HG03354 (cell line): ENCODE data around the gene ITFG1.
"Not testable (repeated sequence)": the region's sequence is repeated elsewhere in the genome, so short reads cannot be mapped to it uniquely, and the experiment has no call there.

Experiments
- ATAC-seq: cut with Tn5 transposase; IDR thresholded peaks from one replicate; pipeline ENCODE4 v1.9.1; 2021; ENCODE audit warnings: mild to moderate bottlenecking; ENCODE audit not compliant: unreplicated experiment, poor library complexity, severe bottlenecking

ITFG1 gene

DNA sequence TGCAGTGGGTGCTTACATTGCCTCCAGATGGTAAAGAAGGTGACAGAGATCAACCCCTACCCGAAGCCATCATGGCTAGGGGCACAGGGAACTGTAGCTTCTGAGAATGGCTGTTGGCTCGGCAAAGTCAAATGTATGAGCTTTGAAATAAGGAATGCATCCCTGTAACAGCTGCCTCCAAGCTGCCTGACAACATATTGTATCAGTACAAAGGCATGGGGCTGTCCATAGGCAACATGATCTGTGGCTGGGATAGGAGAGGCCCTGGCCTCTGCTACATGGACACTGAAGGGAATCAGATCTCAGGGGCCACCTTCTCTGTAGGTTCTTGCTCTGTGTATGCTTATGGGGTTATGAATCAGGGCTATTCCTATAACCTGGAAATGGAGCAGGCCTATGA lies 197.9 kb downstream of the ITFG1 start:
- ATAC-seq, result no peak

DNA sequence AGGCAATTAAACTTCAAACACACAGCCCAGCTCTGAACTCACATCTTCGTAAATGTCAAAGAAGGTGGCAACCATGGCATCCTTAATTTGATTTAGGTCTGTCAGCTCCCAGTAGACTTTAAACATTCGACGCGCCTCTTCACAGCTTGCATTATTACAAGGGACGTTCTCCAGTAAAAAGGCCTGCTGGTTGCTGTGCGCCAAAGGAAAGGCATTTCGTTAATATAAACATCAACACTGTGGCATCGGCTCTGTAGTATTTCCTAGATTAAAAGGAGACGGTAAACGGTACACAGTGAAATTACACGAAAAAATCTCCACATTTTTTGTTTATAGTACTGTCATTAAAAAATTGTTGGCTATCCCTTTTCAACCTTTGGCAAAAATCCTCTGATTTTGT lies 200.4 kb downstream of the ITFG1 start:
- no peak for ATAC-seq

DNA sequence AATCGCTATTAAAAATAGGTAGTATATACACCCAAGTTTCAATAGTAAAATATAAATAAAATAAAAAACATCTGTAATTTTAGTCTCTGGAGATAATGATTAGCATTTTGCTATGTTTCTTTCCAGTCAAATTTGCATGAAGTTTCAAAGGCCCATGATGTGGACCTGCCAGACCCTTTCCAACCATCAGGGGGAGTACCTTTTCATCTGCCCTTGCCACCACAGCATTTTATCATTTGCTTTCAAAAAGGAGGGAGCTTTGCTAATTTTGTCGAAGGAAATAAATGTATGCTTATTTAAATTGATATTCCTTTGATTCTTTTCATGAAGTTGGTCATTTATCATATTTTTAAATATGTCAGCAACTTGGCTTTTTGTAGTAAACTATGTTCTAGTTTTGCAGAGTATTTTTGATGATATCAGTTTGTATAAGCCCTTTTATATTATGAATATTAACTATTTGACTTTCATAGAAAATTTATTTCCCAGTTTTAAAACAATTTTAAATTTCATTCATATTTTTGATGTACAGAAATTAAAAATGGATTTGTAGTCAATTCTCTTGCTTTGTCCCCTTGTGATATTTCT lies 201.9 kb downstream of the ITFG1 start:
- no peak for ATAC-seq

DNA sequence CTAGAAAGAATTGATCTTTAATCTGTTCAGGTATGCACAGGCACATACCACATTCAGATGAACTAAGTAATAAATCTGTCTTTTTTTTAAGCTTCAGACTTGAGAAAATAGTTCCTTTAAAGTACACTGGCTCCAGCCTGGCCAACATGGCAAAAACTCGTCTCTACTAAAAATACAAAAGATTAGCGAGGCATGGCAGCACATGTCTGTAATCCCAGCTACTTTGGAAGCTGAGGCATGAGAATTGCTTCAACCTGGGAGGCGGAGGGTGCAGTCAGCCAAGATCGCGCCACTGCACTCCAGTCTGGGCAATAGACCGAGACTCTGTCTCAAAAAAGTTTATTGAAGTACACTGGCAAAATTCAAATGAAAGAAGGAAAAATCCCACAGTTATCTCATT lies 206.1 kb downstream of the ITFG1 start:
- no peak for ATAC-seq

DNA sequence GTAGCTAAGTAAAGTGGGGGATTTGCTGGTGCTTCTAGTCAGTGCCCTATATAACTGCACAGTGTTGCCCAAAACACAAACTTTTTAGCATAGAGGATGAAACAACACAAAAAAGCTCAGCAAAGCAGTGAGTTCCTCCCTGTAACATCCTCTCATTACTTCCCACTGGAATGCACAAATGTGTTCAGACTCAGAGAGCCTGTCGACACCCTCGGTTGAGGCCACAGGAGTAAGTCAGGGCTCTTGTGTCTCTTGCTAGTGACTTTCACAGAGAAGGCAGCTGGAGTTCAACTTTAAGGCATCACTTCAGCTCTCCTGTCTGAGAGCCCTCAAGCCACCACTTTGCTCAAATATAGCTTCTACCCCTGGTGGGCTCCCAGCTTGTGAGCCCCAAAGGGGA lies 209.9 kb downstream of the ITFG1 start:
- ATAC-seq, result no peak

DNA sequence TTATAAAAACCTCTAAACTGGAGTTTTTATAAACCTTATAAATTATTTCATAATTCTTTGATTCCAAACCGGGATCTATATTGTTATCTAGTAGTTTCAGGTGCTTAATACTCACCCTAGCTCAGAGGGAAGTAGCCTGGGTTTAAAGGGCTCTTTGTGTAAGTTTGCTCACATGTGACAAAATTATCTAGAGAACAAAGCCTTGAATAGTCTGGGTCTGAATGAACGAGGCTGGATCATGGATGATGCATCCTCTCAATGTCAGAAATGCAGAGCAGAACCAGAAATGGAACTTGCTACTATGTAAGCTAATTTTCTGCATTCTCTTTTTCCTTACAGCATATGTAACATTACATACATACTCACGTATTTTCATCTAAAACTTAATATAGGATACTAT lies 213.2 kb downstream of the ITFG1 start:
- no peak for ATAC-seq

DNA sequence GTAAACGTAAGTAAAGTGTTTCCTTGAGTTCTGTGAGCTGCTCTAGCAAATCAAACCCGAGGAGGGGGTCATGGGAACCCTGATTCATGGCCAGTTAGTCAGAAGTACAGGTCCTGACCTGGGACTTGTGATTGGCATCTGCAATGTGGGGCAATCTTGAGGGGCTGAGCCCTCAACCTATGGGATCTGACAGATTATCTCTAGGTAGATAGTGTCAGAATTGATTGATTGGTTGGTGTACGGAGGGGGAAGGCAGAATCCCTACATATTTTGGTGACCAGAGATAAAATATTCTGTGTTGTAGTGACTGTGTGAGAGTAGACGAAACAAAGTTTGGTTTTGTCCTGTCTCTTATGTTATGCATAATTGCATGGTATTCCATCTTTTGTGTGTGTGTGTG lies 216.7 kb downstream of the ITFG1 start:
- ATAC-seq, result no peak

DNA sequence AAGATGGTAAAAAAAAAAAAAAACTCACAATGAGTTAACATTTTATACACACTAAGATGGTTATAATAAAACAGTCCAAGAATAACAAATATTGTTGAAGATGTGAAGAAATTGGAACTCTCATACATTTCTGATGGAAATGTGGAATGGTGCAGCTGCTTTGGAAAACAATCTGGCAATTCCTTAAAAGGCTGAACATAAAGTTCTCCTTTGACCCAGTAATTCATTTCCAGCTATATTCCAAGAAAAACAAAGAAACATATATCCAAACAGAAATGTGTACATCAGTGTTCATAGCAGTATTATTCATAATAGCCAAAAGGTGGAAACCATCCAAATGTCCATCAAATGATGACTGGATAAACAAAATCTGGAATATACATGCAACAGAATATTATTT lies 219.8 kb downstream of the ITFG1 start:
- no peak for ATAC-seq

DNA sequence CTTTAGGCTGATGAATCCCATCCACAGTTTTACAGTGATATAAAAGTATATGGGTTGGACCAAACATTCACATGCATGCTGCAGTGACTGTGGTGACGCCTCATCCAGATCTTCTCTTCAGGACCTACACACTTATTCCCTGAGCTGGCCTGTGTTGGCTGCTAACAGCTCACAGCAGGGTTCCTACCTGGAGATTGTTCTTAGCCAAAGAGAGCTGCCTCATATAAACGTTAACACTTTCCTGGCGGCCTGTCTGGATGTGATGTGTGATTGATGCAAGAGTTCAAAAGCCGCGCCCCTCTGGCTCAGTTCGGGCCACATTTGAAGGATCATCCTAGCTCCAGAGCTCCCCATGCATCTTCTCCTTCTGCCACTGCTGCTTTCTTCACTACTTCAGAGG lies 224.1 kb downstream of the ITFG1 start:
- no peak for ATAC-seq

DNA sequence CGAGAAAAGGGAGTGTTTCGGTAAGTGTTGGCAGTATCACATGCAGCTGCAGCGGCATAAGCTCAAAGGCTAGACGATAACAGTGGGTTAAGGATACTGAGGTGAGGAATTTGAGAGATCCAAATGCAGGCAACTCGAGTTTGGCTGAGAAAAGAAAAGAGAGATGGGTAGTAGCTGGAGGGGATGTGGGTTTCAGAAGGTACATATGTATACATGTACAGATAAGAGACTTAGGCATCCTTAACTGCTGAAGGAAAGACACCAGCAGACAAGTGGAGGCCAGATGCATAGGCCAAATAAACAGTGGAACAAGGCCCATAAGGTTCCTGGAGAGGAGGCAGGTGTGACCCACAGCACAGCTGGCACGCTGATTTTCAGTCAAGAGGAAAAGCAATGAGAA lies 230.6 kb downstream of the ITFG1 start:
- ATAC-seq, result no peak

DNA sequence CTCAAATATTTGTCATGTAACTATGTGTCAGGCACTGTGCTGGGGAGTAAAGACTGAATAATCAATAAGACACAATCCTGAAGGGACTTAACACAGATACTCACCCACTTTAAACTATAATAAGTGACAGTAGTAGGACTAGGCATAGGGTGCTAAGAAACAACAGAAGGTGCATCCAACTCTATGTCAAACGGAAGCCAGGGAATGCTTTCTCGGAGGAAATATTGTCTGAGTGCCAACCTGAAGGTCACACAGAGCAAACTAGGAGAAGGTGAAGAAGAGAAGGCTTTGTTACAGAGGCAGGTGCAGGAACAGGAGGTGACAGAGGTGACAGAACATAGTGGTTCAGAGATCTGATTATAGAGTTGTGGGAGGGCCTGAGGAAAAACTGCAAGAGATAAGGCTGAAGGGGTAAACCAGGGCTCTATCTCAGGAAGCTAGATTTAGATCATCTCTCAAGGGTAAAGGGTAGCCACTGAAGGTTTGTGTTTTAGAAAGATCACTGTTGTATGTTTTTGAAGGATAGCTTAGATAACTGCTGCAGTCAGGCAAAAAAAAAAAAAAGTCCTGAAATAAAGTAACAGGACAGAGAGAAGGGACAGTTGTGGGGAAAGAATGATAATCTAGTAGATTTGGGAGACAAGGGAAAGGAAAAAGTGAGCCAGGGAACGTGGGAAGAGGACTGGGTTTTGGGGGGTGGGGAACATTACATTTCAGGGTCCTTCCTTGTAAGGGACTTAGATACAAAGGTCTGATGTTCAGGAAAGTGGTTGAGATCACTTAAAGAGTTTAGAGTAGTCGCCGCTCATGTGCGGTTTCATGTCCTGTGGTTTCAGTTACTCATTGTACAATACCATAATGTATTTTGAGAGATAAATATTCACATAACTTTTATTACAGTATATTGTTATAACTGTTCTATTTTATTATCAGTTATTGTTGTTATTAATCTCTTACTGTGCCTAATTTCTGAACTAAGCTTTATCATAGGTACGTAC lies 231.5 kb downstream of the ITFG1 start:
- ATAC-seq, result no peak

DNA sequence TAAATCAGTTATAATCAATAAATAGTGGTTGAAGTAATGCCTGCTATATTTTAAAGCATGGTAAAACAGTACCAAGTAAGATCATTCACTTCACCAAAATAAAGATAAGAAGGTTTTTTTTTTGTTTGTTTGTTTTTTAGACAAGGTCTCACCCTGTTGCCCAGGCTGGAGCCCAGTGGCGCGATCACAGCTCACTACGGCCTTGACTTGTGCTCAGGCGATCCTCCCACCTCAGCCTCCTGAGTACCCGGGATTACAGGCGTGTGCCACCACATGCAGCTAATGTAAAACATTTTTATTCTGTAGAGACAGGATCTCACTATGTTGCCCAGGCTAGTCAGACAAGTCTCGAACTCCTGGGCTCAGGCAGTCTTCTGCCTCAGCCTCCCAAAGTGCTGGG lies 232.6 kb downstream of the ITFG1 start:
- no peak for ATAC-seq

DNA sequence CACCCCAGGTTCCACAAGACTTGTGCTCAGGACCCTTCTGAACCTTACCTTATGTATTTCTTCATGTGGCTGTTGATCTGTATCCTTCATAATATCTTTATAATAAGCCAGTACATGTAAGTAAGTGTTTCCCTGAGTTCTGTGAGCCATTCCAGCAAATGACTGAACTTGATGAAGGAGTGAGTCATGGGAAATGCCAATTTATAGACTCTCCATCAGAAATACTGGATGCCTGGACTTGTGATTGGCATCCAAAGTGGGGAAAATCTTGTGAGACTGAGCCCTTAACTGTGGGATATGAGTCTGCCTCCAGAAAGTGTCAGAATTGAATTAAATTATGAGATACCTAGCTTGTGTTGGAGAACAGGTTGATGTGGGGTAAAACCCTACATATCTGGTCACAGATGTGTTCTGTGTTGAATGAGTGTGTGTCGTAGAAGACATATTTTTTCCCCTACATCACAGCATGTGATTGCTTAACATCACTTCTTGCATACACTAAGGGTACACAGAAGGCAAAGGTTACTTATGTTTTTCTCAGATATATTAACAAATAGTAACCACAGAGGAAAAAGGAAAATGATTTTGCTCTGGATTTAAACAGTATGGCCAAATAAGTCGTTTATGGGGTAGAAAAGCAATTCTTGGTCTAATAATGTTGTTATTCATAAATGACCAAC lies 247.0 kb downstream of the ITFG1 start:
- ATAC-seq, result no peak

DNA sequence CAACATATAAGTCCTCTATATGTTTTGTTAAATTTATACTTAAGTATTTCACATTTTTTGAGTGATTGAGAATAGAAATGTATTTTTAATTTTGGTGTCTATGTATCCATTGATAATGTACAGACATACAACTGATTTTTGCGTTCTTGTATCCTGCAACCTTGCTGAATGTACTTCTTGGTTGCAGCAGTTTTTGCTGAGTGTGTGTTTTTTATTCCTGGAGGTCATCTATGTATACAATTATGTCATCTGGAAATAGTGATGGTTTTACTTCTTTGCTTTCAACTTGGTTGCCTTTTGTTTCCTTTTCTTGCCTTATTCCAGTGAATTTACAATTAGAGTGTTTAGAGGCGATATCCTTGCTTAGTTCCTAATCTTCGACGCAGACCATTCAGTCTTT lies 249.6 kb downstream of the ITFG1 start:
- no peak for ATAC-seq

DNA sequence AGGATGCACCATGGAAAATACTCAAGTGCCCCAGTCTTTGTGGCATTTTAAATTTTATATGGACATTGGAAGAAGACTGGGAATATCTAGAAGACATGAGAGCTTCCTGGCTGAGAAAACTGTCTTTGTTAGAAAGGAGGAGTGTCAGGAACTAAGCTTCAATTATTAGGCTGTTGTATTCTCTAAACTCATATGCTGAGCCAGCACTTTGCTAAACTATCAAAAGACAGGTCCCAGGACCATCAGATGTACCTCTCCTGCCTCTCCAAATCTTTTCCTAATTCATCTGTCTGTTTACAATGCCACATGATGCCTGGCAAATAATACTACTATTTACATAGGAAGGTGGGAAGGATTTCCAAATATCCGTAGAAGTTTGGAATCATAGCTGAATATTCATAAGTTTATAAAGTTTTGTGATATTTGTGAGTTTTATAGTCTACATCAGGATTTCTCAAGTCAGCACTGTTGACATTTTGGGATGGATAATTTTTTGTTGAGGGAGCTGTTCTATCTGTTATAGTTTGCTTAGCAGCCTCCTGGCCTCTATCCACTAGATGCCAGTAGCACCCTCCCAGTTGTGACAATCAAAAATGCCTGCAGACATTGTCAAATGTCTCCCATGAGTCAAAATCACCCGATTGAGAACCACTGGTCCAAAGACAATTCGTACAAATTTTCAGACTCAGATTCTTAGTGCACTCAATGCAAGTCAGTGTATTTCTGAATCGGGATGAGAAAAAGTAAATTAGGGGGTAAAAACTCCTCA lies 255.9 kb downstream of the ITFG1 start:
- ATAC-seq, result no peak

DNA sequence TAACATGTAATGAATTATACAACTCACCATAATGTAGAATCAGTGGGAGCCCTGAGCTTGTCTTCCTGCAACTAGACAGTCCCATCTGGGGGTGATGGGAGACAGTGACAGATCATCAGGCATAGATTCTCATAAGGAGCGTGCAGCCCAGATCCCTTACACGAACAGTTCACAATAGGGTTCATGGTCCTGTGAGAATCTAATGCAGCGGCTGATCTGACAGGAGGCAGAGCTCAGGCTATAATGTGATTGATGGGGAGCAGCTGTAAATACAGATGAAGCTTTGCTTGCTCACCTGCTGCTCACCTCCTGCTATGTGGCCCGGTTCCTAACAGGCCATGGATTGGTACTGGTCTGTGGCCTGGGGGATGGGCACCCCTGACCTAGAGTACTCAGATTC lies 257.4 kb downstream of the ITFG1 start:
- ATAC-seq, result not testable (repeated sequence)

DNA sequence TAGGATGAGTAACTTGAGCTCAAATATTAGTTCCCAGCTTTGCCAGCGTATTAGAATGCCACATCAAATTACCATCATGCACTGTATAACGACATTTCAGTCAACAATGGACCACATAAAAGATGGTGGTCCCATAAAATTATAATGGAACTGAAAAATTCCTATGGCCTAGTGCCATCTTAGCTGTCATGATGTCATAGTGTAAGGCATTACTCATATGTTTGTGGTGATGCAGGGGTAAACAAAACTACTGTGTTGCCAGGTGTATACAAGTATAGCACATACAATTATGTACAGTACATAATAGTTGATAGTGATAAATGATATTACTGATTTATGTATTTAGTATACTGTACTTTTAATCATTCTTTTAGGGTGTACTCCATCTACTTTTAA lies 262.7 kb downstream of the ITFG1 start:
- no peak for ATAC-seq

DNA sequence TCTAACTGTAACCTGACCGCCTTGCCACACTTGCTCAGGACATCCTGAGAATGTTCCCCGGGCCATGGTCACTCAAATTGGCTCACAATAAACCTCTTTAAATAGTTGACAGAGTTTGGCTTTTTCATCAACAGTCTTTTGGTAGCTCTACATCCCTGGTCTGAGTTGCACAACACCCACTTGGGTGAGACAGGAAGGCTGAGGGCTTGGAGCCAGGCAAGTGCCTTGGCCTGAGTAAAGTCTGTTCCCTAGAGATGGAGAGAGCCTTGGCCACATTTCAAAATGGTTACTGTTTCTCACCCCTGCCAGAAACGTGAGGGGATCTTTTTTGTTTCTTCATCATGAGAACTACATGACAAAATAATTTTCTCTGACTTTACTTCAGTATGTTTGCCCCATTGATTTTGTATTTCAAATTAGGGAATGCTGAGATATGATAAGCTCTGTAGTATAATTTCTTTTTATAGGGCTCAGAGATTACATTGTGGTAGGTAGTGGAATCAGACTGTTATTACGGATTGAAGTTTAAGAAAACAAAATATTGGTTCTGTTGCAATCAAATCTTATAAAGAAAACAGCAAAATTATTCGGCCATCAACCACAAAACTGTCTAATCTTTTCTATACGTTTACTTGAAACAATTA lies 263.2 kb downstream of the ITFG1 start:
- no peak for ATAC-seq

DNA sequence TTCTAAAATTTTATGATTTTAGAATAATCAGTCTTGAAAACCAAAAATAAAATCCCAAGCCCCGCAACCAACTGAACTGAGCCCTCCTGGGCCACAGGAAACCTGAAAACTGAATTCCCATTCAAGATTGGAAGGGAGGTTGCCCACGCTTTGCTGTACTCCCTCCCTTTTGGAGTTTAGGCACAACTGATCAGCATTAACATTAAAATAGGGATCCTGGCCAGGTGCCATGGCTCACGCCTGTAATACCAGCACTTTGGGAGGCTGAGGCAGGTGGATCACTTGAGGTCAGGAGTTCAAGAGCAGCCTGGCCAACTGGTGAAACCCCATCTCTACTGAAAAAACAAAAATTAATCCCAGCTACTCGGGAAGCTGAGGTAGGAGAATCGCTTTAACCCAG lies 264.4 kb downstream of the ITFG1 start:
- no peak for ATAC-seq

DNA sequence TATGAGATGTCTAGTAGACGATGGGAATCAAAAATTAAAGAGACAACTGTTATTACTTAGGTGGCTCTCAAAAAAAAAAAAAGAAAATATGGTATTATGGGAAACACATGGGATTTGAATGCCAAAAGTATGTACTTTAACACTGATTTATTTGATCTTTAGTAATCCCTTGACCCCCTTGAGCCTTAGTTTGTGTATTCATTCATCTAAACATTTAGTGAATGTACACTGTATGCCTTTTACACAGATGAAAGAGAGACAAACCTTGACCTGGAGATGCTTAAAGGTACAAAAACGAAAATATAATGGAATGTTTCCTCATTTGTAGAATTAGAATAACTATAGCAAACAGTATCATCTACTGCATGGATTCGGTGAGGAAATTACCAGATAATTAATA lies 278.5 kb downstream of the ITFG1 start:
- ATAC-seq, result no peak
